ENCODE results near the gene ITGB3BP. TPM values are rescaled to one million over a fixed set of nuclear protein-coding genes. Genes with fewer than 3 reads are reported as not detected.

The ITGB3BP gene
- total and polyA plus RNA-seq, 2 experiments from 2014 or later = 14.6 to 27.7 TPM

GRCh38 chr1:63463248-63463647 is 59.8 kb downstream of the ITGB3BP start:
- Histone ChIP-seq H3K9me2 (replicated peaks; ENCODE audit: insufficient read depth) (no peaks in the 10 kb centered on the region), H3K27ac (no peak overlapping the region), H3K79me2 (no peaks in the 10 kb centered on the region), H3K36me3 (replicated peaks; ENCODE audit: insufficient read depth, low read depth) (no peaks in the 10 kb centered on the region), H3K4me1 (ENCODE audit: insufficient read depth) (no peaks in the 10 kb centered on the region), H3K27me3 (no peaks in the 10 kb centered on the region), H3K9me3 (ENCODE audit: low read depth) (peaks cover 14% of the 10 kb centered on the region), H4K20me1 (ENCODE audit: insufficient read depth, poor library complexity, severe bottlenecking) (no peaks in the 10 kb centered on the region), H3K4me3 (no peak overlapping the region), H3K4me2 (no peak overlapping the region), H2AFZ (no peak overlapping the region)
- WGBS (ENCODE audit: low lambda C conversion rate, missing lambda C conversion rate) = 95% methylated on average over 3 of the region's 3 CpGs
- no peak for TF ChIP-seq EZH2phosphoT487 (IDR thresholded peaks at IDR 0.05; ENCODE audit: low read depth, severe bottlenecking, unreplicated experiment)
- no peak for TF ChIP-seq CTCF (IDR thresholded peaks at IDR 0.05; ENCODE audit: poor library complexity)
- no peak for TF ChIP-seq EZH2 (IDR thresholded peaks at IDR 0.05; ENCODE audit: borderline replicate concordance)
- no peak for DNase-seq (ENCODE audit: low spot score)

- Histone ChIP-seq H3K27ac (no peak overlapping the region), H3K4me1 (ENCODE audit: insufficient read depth) (no peaks in the 10 kb centered on the region), H3K9me2 (replicated peaks; ENCODE audit: insufficient read depth) (no peaks in the 10 kb centered on the region), H2AFZ (no peak overlapping the region), H3K79me2 (no peaks in the 10 kb centered on the region), H4K20me1 (ENCODE audit: insufficient read depth, poor library complexity, severe bottlenecking) (no peaks in the 10 kb centered on the region), H3K36me3 (replicated peaks; ENCODE audit: insufficient read depth, low read depth) (no peaks in the 10 kb centered on the region), H3K27me3 (no peaks in the 10 kb centered on the region), H3K4me3 (no peak overlapping the region), H3K9me3 (ENCODE audit: low read depth) (peaks cover 14% of the 10 kb centered on the region), H3K4me2 (no peak overlapping the region)
- 90% methylated on average over 1 of the region's 1 CpG for WGBS (ENCODE audit: low lambda C conversion rate, missing lambda C conversion rate)
- no peak for TF ChIP-seq EZH2phosphoT487 (IDR thresholded peaks at IDR 0.05; ENCODE audit: low read depth, severe bottlenecking, unreplicated experiment)
- TF ChIP-seq EZH2 (IDR thresholded peaks at IDR 0.05; ENCODE audit: borderline replicate concordance) = no peak
- no peak for TF ChIP-seq CTCF (IDR thresholded peaks at IDR 0.05; ENCODE audit: poor library complexity)
- no peak for DNase-seq (ENCODE audit: low spot score)
These were observed 61.3 kb downstream of the ITGB3BP start for GRCh38 chr1:63461661-63462230.

DNA sequence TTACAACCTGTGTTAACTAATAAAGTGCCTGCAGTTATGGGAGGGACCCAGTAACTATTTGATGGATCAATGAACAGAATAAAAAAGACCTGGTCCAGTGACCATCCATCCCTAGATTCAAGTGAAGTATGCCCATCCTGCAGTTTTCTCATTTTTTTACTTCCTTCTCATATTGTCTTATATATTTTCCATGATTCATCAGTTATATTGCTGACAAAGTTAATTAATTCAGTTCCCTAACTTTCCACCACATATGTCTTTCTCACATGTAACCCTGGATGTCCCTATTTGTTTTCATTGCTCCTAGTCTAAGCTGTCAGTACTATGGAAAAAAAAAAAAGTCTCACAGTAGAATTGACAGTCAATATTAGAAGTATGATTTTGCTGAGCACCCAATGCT is 64.3 kb downstream of the ITGB3BP start:
- Histone ChIP-seq H3K9me2 (replicated peaks; ENCODE audit: insufficient read depth) (no peaks in the 10 kb centered on the region), H4K20me1 (ENCODE audit: insufficient read depth, poor library complexity, severe bottlenecking) (no peaks in the 10 kb centered on the region), H3K4me1 (ENCODE audit: insufficient read depth) (no peaks in the 10 kb centered on the region), H3K79me2 (no peaks in the 10 kb centered on the region), H2AFZ (no peak overlapping the region), H3K27ac (no peak overlapping the region), H3K4me3 (no peak overlapping the region), H3K36me3 (replicated peaks; ENCODE audit: insufficient read depth, low read depth) (no peaks in the 10 kb centered on the region), H3K27me3 (no peaks in the 10 kb centered on the region), H3K9me3 (ENCODE audit: low read depth) (peaks cover 14% of the 10 kb centered on the region), H3K4me2 (no peak overlapping the region)
- DNase-seq (ENCODE audit: low spot score) = no peak
- no peak for TF ChIP-seq EZH2 (IDR thresholded peaks at IDR 0.05; ENCODE audit: borderline replicate concordance)
- no peak for TF ChIP-seq CTCF (IDR thresholded peaks at IDR 0.05; ENCODE audit: poor library complexity)
- no peak for TF ChIP-seq EZH2phosphoT487 (IDR thresholded peaks at IDR 0.05; ENCODE audit: low read depth, severe bottlenecking, unreplicated experiment)

GRCh38 chr1:63454269-63454668 is 68.8 kb downstream of the ITGB3BP start:
- Histone ChIP-seq H3K4me3 (no peak overlapping the region), H3K4me2 (no peak overlapping the region), H3K36me3 (replicated peaks; ENCODE audit: insufficient read depth, low read depth) (no peaks in the 10 kb centered on the region), H3K9me2 (replicated peaks; ENCODE audit: insufficient read depth) (no peaks in the 10 kb centered on the region), H3K4me1 (ENCODE audit: insufficient read depth) (no peaks in the 10 kb centered on the region), H4K20me1 (ENCODE audit: insufficient read depth, poor library complexity, severe bottlenecking) (no peaks in the 10 kb centered on the region), H2AFZ (no peak overlapping the region), H3K9me3 (ENCODE audit: low read depth) (no peaks in the 10 kb centered on the region), H3K27ac (no peak overlapping the region), H3K79me2 (no peaks in the 10 kb centered on the region), H3K27me3 (no peaks in the 10 kb centered on the region)
- peak; percentile 21 for DNase-seq (ENCODE audit: low spot score)
- TF ChIP-seq CTCF (IDR thresholded peaks at IDR 0.05; ENCODE audit: poor library complexity) = peak; percentile 41
- no peak for TF ChIP-seq EZH2phosphoT487 (IDR thresholded peaks at IDR 0.05; ENCODE audit: low read depth, severe bottlenecking, unreplicated experiment)
- no peak for TF ChIP-seq EZH2 (IDR thresholded peaks at IDR 0.05; ENCODE audit: borderline replicate concordance)
